ENCODE results near the gene POLR1F. TPM values are rescaled to one million over a fixed set of nuclear protein-coding genes. Genes with fewer than 3 reads are reported as not detected.
A peak's percentile ranks its signal among the peaks of the same experiment; 100 is the strongest.

Gene POLR1F
- polyA plus RNA-seq (11.3 to 22.4 TPM (median 16.1 TPM) in 3 replicates), polyA minus RNA-seq (5.3 to 17.4 TPM (median 11.4 TPM) in 3 replicates)
- 16.7 TPM for polyA plus RNA-seq (2011; ENCODE audit: low read depth)
- polyA plus RNA-seq (2011; cell fraction: cytosol; rRNA removed) = 10.6 and 17.2 TPM in 2 replicates
- polyA plus RNA-seq (2011; cell fraction: nucleus; rRNA removed) = 10.7 and 16.4 TPM in 2 replicates
- polyA plus RNA-seq (2012; ENCODE audit: low replicate concordance) = 9.7 and 12.8 TPM in 2 replicates
- 11.1 TPM for polyA minus RNA-seq (2011; cell fraction: cytosol; rRNA and poly(A)+ RNA removed)
- polyA minus RNA-seq (2011; cell fraction: nucleus; rRNA and poly(A)+ RNA removed) = 8.2 and 11.8 TPM in 2 replicates

- peaks cover 12% of the 10 kb centered on the region for H3K4me1 ChIP-seq (ENCODE audit: control insufficient read depth, extremely low read depth, insufficient read depth, low read length)
- no peaks in the 10 kb centered on the region for H3K9me3 ChIP-seq (ENCODE audit: control insufficient read depth, low read depth, low read length)
- no peaks in the 10 kb centered on the region for H3K9me1 ChIP-seq (ENCODE audit: control insufficient read depth, extremely low read depth, insufficient read depth, low read length)
- FAIRE-seq = peak; percentile 88
- H4K20me1 ChIP-seq (ENCODE audit: control insufficient read depth, extremely low read depth, insufficient read depth, low read length) = no peaks in the 10 kb centered on the region
- H3K4me2 ChIP-seq (ENCODE audit: control insufficient read depth, extremely low read depth, insufficient read depth, low read depth, low read length) = peak within 1 kb of the TSS; percentile 94
- peaks cover 0 to 2% of the 10 kb centered on the region in 2 experiments for H3K36me3 ChIP-seq (ENCODE audit: control insufficient read depth in 2 of 2, extremely low read depth in 1 of 2, insufficient read depth in 2 of 2, low read length in 2 of 2)
- H3K79me2 ChIP-seq (ENCODE audit: control insufficient read depth, insufficient read depth, low read length) = peaks cover 44% of the 10 kb centered on the region
- peak; percentile 85 to 96 (median 89) for TF ChIP-seq CTCF (optimal IDR thresholded peaks at IDR 0.05 in 1 of 3, IDR thresholded peaks at IDR 0.05 in 1 of 3, conservative IDR thresholded peaks at IDR 0.05 in 1 of 3; ENCODE audit: extremely low read depth in 1 of 3, insufficient read depth in 2 of 3, low read length in 3 of 3)
- no peak for TF ChIP-seq EZH2 (IDR thresholded peaks at IDR 0.05; ENCODE audit: low read length)
- peak; percentile 53 for DNase-seq (ENCODE audit: low read depth, low spot score)
- no peaks in the 10 kb centered on the region for H3K27me3 ChIP-seq (ENCODE audit: control insufficient read depth, extremely low read depth, insufficient read depth, low read length)
- H3K9ac ChIP-seq (ENCODE audit: control insufficient read depth, extremely low read depth, insufficient read depth, low read length) = peak within 1 kb of the TSS; percentile 99
- H3K4me3 ChIP-seq (ENCODE audit: control insufficient read depth in 2 of 3, extremely low read depth in 1 of 3, insufficient read depth in 2 of 3, low read depth in 1 of 3, low read length in 3 of 3) = peak within 1 kb of the TSS; percentile 65 to 99 (median 90)
- peak within 1 kb of the TSS; percentile 95 for H3K27ac ChIP-seq (ENCODE audit: control insufficient read depth, insufficient read depth, low read length)
- peak within 1 kb of the TSS; percentile 92 for H2AFZ ChIP-seq (ENCODE audit: control insufficient read depth, low read length)
- dilution Hi-C loops (cut with MboI; ENCODE audit: extremely low pct_ligation_motif_present, low sequenced_read_pairs) = no loop called here
These were observed at the start of gene POLR1F for GRCh38 chr7:19708397-19709248. Gene POLR1F (minus strand): TSS chr7:19709037. CDS start chr7:19709016, 21 bp downstream.

DNA sequence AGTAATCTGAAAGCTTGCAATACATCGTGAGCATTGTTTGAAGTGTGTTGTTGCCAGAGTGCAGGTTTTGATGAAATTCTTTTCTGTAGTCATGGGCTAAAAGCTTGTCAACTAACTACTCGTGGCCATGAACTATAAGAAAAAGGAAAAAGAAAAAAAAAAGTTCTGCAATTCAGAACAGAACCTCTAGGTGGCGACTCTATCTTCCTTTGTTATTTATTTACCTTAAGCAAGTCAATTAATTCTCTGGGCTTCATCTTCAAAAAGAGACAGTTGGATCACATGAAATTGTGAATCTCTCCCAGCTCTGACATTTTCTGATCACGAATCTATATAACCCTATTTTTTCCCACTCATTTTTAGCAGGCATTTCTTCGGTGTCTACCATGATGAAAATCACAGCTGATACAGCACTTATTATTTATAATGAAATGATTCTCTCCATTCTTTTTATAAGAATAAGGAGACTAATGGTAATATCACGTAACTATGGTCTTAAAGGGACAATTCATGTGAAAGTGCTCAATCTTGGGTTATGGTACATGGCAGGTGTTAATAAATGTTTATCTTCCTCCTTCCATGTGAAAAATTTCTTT, 45.8 kb upstream of the POLR1F start:
- Histone ChIP-seq H2AFZ (ENCODE audit: control insufficient read depth, low read length) (peak overlapping the region; percentile 60), H4K20me1 (ENCODE audit: control insufficient read depth, extremely low read depth, insufficient read depth, low read length) (no peaks in the 10 kb centered on the region), H3K9me1 (ENCODE audit: control insufficient read depth, extremely low read depth, insufficient read depth, low read length) (no peaks in the 10 kb centered on the region), H3K4me2 (ENCODE audit: control insufficient read depth, extremely low read depth, insufficient read depth, low read depth, low read length) (no peak overlapping the region), H3K27me3 (ENCODE audit: control insufficient read depth, extremely low read depth, insufficient read depth, low read length) (no peaks in the 10 kb centered on the region), H3K9ac (ENCODE audit: control insufficient read depth, extremely low read depth, insufficient read depth, low read length) (no peak overlapping the region), H3K4me3 (ENCODE audit: control insufficient read depth in 2 of 3, extremely low read depth in 1 of 3, insufficient read depth in 2 of 3, low read depth in 1 of 3, low read length in 3 of 3) (no peak overlapping the region), H3K36me3 (ENCODE audit: control insufficient read depth in 2 of 2, extremely low read depth in 1 of 2, insufficient read depth in 2 of 2, low read length in 2 of 2) (no peaks in the 10 kb centered on the region), H3K4me1 (ENCODE audit: control insufficient read depth, extremely low read depth, insufficient read depth, low read length) (peaks cover 5% of the 10 kb centered on the region), H3K9me3 (ENCODE audit: control insufficient read depth, low read depth, low read length) (no peaks in the 10 kb centered on the region), H3K79me2 (ENCODE audit: control insufficient read depth, insufficient read depth, low read length) (no peaks in the 10 kb centered on the region), H3K27ac (ENCODE audit: control insufficient read depth, insufficient read depth, low read length) (no peak overlapping the region)
- DNase-seq (ENCODE audit: low read depth, low spot score) (no peak), FAIRE-seq (peak; percentile 71)
- peak in 2 of 3 experiments; percentile 48 to 49 for TF ChIP-seq CTCF (optimal IDR thresholded peaks at IDR 0.05 in 1 of 3, IDR thresholded peaks at IDR 0.05 in 1 of 3, conservative IDR thresholded peaks at IDR 0.05 in 1 of 3; ENCODE audit: extremely low read depth in 1 of 3, insufficient read depth in 2 of 3, low read length in 3 of 3)
- TF ChIP-seq EZH2 (IDR thresholded peaks at IDR 0.05; ENCODE audit: low read length) = no peak
- dilution Hi-C loops (cut with MboI; ENCODE audit: extremely low pct_ligation_motif_present, low sequenced_read_pairs) = loop anchor here (25.0 kb wide), 1 partner anchor 558 kb away; no protein-coding TSS in a partner anchor

Measured in keratinocyte (primary cell).